Gastroesophageal sphincter (tissue), 4 donors: ENCODE measurements around the gene USP20. TPM values are rescaled to one million over a fixed set of nuclear protein-coding genes. Genes with fewer than 3 reads are reported as not detected.
A peak's percentile ranks its signal among the peaks of the same experiment; 100 is the strongest.

ENCODE experiments used
- ATAC-seq: fragments of 150-250 bp; one replicate; pipeline ENCODE4 v1.9.1; 2016; ENCODE audit warnings: mild to moderate bottlenecking, moderate library complexity
- H3K27ac ChIP-seq, 4 donors: fragments of 200-600 bp; sonication (generic) in 3 of 4; 1 replicate in 3 of 4; 2 replicates in 1 of 4; pipeline ENCODE4 v1.5.1; 2016 to 2019
- H3K27me3 ChIP-seq: fragments of 200-600 bp; sonication (generic); one replicate; pipeline ENCODE4 v1.5.1; 2019
- H3K36me3 ChIP-seq, 2 donors: fragments of 200-600 bp; sonication (generic); one replicate each; pipeline ENCODE4 v1.5.1; 2019; ENCODE audit warnings: control low read depth in 1 of 2
- H3K4me1 ChIP-seq, 3 donors: fragments of 200-600 bp; sonication (generic); 1 replicate in 2 of 3; 2 replicates in 1 of 3; pipeline ENCODE4 v1.5.1; 2016 to 2019; ENCODE audit warnings: control low read depth in 2 of 3
- H3K4me3 ChIP-seq, 2 donors: fragments of 200-600 bp; sonication (generic); one replicate each; pipeline ENCODE4 v1.5.1; 2019; ENCODE audit warnings: mild to moderate bottlenecking in 1 of 2, moderate library complexity in 1 of 2
- H3K9me3 ChIP-seq, 3 donors: fragments of 200-600 bp; sonication (generic); one replicate each; pipeline ENCODE4 v1.5.1; 2017 to 2019; ENCODE audit warnings: control low read depth in 2 of 3
- CTCF ChIP-seq, 4 experiments: fragments of 200-600 bp in 2 of 4; fragments of 450-650 bp in 2 of 4; sonication (generic) in 1 of 4; IDR thresholded peaks; one replicate each; pipeline ENCODE4 v1.5.1; 2017 to 2019; ENCODE audit warnings: antibody characterized with exemption in 4 of 4, mild to moderate bottlenecking in 2 of 4, moderate library complexity in 2 of 4
- EP300 ChIP-seq: sonication (generic); formaldehyde crosslinking; IDR thresholded peaks from one replicate; pipeline ENCODE4 v1.6.1; 2017; ENCODE audit warnings: antibody characterized with exemption, mild to moderate bottlenecking
- POLR2A ChIP-seq, 2 donors: fragments of 450-650 bp; IDR thresholded peaks; one replicate each; pipeline ENCODE4 v1.6.1; 2017; ENCODE audit warnings: antibody characterized with exemption in 2 of 2, mild to moderate bottlenecking in 2 of 2, moderate library complexity in 1 of 2
- POLR2AphosphoS5 ChIP-seq: sonication (generic); formaldehyde crosslinking; IDR thresholded peaks from one replicate; pipeline ENCODE4 v1.6.1; 2017; ENCODE audit warnings: antibody characterized with exemption
- WGBS, 2 donors: methylation state at CpG; one replicate each; pipeline ENCODE4 v1.1.5; 2018; ENCODE audit warnings: low coverage in 1 of 2; 5-methylcytosine and 5-hydroxymethylcytosine counted together
- total RNA-seq, 4 donors: library from RNA; depleted of rRNA; stranded (reverse); fragments of >200 nt; gene quantifications; one replicate each; pipeline ENCODE4 v1.1.0, GENCODE V29; 2016

The USP20 gene
- total RNA-seq, 4 donors from 2014 or later, result 25.9 to 56.8 (median 33.4) TPM

DNA sequence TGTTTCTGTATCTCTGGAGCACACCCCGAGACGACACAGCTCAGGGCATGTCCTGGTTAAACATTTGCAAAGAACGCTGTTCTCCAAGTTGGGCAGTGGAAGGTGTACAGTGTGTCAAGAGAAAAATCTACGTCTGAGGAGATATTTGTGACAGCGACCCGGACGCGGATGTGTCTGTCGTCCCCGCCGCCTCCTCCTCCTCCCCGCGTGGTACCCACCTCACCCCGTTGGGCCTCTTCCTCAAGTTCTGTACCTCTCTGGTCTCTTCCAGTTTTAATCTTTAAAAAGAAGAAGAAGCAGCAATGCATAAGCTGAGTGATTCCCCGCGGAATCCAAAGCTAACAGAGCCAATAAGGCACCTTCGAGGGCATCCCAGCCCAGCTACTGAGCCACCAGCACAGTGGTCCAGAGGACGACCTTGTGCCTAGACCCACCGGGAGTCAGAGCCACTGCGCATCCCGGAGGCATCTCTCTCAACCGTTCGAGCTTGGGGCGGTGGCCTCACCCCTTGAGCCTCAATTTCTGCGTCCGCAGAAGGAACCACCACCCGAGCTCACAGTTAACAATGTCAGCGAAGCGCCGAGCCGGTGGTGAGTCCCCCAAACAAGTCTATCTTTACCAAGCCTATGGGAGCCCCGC lies 650 bp upstream of the USP20 start:
- Histone ChIP-seq H3K27me3 (no peaks in the 10 kb centered on the region), H3K9me3 (no peaks in the 10 kb centered on the region), H3K27ac (peak overlapping the region; percentile 47 to 97 (median 94)), H3K4me3 (peak overlapping the region; percentile 82 to 99), H3K4me1 (peaks cover 0 to 57% (median 21%) of the 10 kb centered on the region in 3 donors), H3K36me3 (peaks cover 0 to 52% of the 10 kb centered on the region in 2 donors)
- TF ChIP-seq CTCF (IDR thresholded peaks at IDR 0.05), result no peak
- no peak for TF ChIP-seq EP300
- TF ChIP-seq POLR2A (IDR thresholded peaks at IDR 0.05), result no peak
- TF ChIP-seq POLR2AphosphoS5, result no peak
- WGBS, 2 donors, result 1 to 4% methylated on average over 10 to 14 of the region's 32 CpGs
- ATAC-seq, result peak; percentile 21

DNA sequence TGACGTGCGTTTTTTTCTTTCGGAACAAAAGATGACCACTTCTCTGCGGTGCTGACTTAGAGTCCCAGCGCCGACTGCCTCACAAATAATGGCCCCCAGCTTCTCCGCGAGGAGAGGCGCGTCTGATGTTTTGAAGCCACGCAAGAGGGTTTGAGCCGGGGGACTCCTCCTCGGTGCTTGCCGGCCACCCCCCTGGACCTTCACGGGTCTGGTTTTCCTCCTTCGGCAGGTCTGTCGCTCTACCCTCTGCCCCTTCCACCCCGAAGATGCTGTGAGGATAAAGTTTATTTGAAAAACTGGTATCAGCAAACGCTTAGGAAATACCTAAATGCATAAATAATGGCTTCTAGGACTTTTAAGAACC lies 584 bp downstream of the USP20 start:
- ATAC-seq, result no peak
- Histone ChIP-seq H3K36me3 (peaks cover 0 to 40% of the 10 kb centered on the region in 2 donors), H3K4me3 (peak overlapping the region; percentile 82 to 99), H3K27me3 (no peaks in the 10 kb centered on the region), H3K4me1 (peaks cover 0 to 64% (median 21%) of the 10 kb centered on the region in 3 donors), H3K27ac (peak overlapping the region; percentile 87 to 97 (median 94)), H3K9me3 (no peaks in the 10 kb centered on the region)
- no peak for TF ChIP-seq EP300
- TF ChIP-seq CTCF (IDR thresholded peaks at IDR 0.05), result no peak
- TF ChIP-seq POLR2A (IDR thresholded peaks at IDR 0.05), result no peak
- no peak for TF ChIP-seq POLR2AphosphoS5
- 0 to 1% methylated on average over 1 to 14 of the region's 19 CpGs for WGBS, 2 donors

DNA sequence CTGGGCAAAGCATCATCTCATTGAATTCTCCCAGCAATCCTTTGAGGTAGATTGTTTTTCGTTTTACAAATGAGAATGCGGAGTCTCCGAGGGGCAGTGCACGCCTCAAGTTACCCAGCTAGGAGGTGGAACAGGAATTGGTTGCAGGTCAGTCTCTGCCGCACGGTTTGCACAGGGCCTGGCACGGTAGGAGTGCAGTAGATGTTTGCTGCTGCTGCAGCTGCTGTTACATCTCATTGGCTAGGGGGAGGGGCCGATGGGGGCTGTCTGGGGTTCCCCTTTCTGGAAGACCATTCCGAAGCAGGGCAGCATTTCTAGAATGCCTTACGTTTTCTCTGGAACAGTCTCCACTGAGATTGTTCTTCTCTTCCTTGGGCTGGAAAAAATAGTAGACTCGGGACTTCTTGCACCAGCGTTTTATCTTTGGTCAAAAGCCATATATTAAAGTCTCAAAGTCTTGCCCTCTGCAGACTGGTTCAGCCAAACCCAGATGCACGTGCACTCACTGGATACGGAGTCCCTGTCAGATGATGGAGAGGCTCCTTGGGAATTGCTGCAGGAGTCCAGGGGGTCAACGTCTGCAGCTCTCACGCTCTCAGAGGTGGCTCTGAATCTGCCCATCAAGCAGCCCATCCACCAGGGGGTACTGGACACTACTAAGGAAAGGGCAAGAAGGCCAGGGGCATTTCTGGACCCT lies 1.2 kb downstream of the USP20 start:
- Histone ChIP-seq H3K27me3 (no peaks in the 10 kb centered on the region), H3K4me1 (peaks cover 0 to 64% (median 21%) of the 10 kb centered on the region in 3 donors), H3K4me3 (peak overlapping the region; percentile 82 to 99), H3K27ac (peak overlapping the region in 3 of 4 donors; percentile 91 to 97 (median 96)), H3K9me3 (no peaks in the 10 kb centered on the region), H3K36me3 (peaks cover 0 to 36% of the 10 kb centered on the region in 2 donors)
- 8 to 39% methylated on average over 4 to 10 of the region's 16 CpGs for WGBS, 2 donors
- no peak for ATAC-seq
- TF ChIP-seq POLR2A (IDR thresholded peaks at IDR 0.05), result no peak
- TF ChIP-seq CTCF (IDR thresholded peaks at IDR 0.05), result no peak
- no peak for TF ChIP-seq EP300
- TF ChIP-seq POLR2AphosphoS5, result no peak

DNA sequence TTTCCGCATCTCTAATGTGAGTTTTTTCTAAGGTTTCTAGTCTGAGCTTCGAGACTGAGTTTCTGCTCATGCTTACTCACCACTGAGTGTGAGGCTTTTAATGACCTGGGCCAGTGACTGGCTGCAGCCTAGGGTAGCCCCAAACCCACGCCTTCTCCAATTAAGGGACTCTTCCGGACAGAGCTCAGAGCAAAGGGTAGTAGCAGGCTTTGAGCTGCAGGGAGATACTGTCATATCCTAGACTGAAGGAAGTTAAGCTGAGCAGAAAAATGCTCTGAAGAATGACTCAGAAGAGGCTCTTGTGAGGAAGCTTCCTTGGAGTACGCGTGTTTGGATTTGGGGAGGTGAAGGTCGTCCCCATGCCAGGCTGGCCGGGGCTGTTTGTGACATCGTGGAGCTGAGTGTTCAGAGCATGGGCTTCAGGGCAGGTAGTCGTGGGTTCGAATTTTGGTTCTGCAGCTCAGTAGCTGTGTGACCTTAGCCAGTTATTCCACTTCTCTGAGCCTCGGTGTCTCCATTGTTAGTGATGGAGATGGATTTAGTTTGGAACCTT lies 3.5 kb downstream of the USP20 start:
- WGBS, 2 donors, result 71 to 74% methylated on average over 8 to 9 of the region's 12 CpGs
- H3K4me1 ChIP-seq, result peaks cover 0 to 55% (median 17%) of the 10 kb centered on the region in 3 donors

DNA sequence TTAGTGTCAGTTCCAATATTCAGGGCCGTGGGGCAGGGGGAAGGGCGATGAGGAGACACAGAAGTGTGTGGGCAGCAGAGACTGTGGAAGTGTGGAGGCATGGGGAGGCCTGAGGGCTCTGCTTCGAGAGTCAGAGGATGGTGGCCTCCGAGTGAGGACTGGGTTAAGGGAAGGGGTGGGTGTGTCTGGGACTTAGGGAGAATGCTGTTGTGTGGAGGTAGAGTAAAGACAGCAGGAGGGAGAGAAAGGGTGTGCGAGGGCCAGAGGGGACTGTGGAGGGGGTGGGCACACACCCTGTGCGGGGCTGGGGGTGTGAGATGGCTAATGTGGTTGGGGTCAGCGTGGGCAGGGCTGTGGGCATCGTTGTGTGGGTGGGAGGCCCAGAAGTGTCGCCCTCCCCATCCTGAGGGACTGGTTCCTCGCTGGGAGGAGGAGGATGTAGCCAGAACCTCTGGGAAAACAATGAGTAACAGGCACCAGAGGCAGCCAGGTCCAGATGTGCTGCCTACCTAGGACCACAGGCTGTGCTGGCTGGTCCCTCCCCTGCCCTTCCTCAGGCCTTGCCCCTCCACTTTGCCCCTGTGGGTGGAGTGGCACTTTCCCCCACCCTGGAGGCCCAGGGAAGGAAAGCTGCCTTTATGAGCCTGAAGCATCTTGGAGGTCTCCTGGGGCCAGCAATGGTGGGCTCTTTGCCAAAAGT lies 4.2 kb downstream of the USP20 start:
- TF ChIP-seq CTCF (IDR thresholded peaks at IDR 0.05) (no peak), POLR2A (IDR thresholded peaks at IDR 0.05) (no peak), EP300 (no peak)
- Histone ChIP-seq H3K9me3 (no peaks in the 10 kb centered on the region), H3K27ac (peak overlapping the region in 1 of 4 donors; percentile 29), H3K27me3 (no peaks in the 10 kb centered on the region), H3K36me3 (peaks cover 0 to 31% of the 10 kb centered on the region in 2 donors), H3K4me1 (peaks cover 0 to 48% (median 13%) of the 10 kb centered on the region in 3 donors), H3K4me3 (no peak overlapping the region)
- 75% methylated on average over 8 of the region's 10 CpGs; no CpG with 5 or more reads in 1 of the 2 donors for WGBS, 2 donors
- no peak for ATAC-seq

More for the DNA sequence above, 3.5 kb downstream of the USP20 start:
- H3K27ac ChIP-seq, result no peak overlapping the region
- H3K27me3 ChIP-seq, result no peaks in the 10 kb centered on the region
- no peak overlapping the region for H3K4me3 ChIP-seq
- ATAC-seq, result no peak
- H3K9me3 ChIP-seq, result no peaks in the 10 kb centered on the region
- no peak for TF ChIP-seq EP300
- H3K36me3 ChIP-seq, result peaks cover 0 to 31% of the 10 kb centered on the region in 2 donors
